ENCODE data around the gene GHRH.

The GHRH gene

GRCh38 chr20:37236462-37236861 is 25.2 kb downstream of the GHRH start:
- DNase-seq = no peak

- no peak for DNase-seq
Observed at GRCh38 chr20:37235065-37235464, 26.5 kb downstream of the GHRH start.

- DNase-seq = no peak
Observed at GRCh38 chr20:37234254-37234581, 27.4 kb downstream of the GHRH start.

- no peak for DNase-seq
Observed at GRCh38 chr20:37233548-37234253, 27.9 kb downstream of the GHRH start.

GRCh38 chr20:37231947-37232630 is 29.5 kb downstream of the GHRH start:
- DNase-seq = peak; percentile 54

GRCh38 chr20:37230200-37230599 is 31.4 kb downstream of the GHRH start:
- no peak for DNase-seq

- no peak for DNase-seq
Observed at GRCh38 chr20:37229357-37229756, 32.3 kb downstream of the GHRH start.

GRCh38 chr20:37228656-37229055 is 33.0 kb downstream of the GHRH start:
- DNase-seq = no peak

GRCh38 chr20:37228082-37228481 is 33.5 kb downstream of the GHRH start:
- no peak for DNase-seq

GRCh38 chr20:37226889-37227288 is 34.7 kb downstream of the GHRH start:
- DNase-seq = no peak

- DNase-seq = no peak
Observed at GRCh38 chr20:37225146-37225545, 36.5 kb downstream of the GHRH start.

GRCh38 chr20:37223053-37223452 is 38.6 kb downstream of the GHRH start:
- DNase-seq = no peak

- no peak for DNase-seq
Observed at GRCh38 chr20:37222086-37222485, 39.5 kb downstream of the GHRH start.

GRCh38 chr20:37220731-37221130 is 40.9 kb downstream of the GHRH start:
- no peak for DNase-seq

GRCh38 chr20:37219751-37220668 is 41.6 kb downstream of the GHRH start:
- no peak for DNase-seq

- DNase-seq = no peak
Observed at GRCh38 chr20:37218976-37219375, 42.6 kb downstream of the GHRH start.

- DNase-seq = no peak
Observed at GRCh38 chr20:37218441-37218840, 43.2 kb downstream of the GHRH start.

- DNase-seq = no peak
Observed at GRCh38 chr20:37209661-37210314, 51.8 kb downstream of the GHRH start.

GRCh38 chr20:37209193-37209592 is 52.4 kb downstream of the GHRH start:
- DNase-seq = no peak

GRCh38 chr20:37207171-37207570 is 54.4 kb downstream of the GHRH start:
- no peak for DNase-seq

- DNase-seq = no peak
Observed at GRCh38 chr20:37205794-37206193, 55.8 kb downstream of the GHRH start.

GRCh38 chr20:37205130-37205529 is 56.5 kb downstream of the GHRH start:
- no peak for DNase-seq

- no peak for DNase-seq
Observed at GRCh38 chr20:37204056-37204455, 57.6 kb downstream of the GHRH start.

All from right forelimb (tissue), 1 donor.